ENCODE data around the gene SHQ1.
"Not testable (repeated sequence)": the region's sequence is repeated elsewhere in the genome, so short reads cannot be mapped to it uniquely, and the experiment has no call there.

The SHQ1 gene

DNA sequence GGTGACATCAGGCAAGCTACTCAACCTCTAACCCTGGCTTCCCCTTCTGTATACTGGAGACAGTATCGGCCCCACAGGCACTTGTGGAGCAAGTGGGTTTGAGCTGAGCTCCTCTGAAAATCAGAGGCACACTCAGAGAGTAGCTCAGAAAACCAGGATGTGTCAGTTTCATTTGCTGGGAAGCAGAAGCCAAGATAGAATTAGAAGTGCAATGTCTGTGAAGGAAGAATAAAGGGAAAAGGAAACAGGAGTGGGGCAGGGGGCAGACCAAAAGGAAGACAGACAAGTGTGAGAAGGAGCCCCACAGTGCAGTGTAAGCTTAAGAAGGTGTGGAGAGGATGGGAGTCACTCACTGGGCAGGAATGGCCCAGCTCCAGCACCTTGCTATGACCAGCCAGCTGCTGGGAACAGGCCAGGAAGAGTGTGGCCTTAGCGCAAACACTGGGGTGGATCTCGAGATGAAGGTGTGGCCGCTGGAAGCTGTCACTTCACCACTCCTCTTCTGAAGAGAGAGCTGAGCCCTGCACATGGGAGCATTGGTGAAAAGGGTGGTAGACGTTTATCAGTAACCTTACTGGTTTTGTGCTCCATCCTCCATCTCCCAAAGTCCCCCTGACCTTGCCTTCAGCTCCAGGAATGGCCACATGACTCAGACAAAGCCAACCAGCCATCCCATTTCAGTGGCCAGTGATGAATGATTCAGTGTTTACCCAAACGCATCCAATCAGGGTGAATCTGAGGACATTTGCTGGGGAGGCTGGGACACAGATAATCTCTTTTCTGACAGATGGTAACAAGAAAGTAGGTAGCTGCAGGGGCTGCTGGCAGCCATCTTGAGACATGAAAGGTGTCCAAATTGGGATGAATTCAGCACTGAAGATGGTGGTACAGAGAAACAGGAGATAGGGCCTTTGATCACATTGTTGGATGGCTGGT is 108.4 kb downstream of the SHQ1 start:
- peak overlapping the region; percentile 20 for H3K4me2 ChIP-seq
- peaks cover 43% of the 10 kb centered on the region for H3K4me1 ChIP-seq
- peaks cover 22% of the 10 kb centered on the region for H3K27me3 ChIP-seq
- H3K9me3 ChIP-seq = peaks cover 14% of the 10 kb centered on the region
- no peak overlapping the region for H3K9ac ChIP-seq
- no peaks in the 10 kb centered on the region for H3K36me3 ChIP-seq
- H3K27ac ChIP-seq = no peak overlapping the region
- no peak overlapping the region for H3K4me3 ChIP-seq
- TF ChIP-seq Cebpa-rat (IDR thresholded peaks at IDR 0.05) = no peak
- no peaks in the 10 kb centered on the region for H4K20me1 ChIP-seq

DNA sequence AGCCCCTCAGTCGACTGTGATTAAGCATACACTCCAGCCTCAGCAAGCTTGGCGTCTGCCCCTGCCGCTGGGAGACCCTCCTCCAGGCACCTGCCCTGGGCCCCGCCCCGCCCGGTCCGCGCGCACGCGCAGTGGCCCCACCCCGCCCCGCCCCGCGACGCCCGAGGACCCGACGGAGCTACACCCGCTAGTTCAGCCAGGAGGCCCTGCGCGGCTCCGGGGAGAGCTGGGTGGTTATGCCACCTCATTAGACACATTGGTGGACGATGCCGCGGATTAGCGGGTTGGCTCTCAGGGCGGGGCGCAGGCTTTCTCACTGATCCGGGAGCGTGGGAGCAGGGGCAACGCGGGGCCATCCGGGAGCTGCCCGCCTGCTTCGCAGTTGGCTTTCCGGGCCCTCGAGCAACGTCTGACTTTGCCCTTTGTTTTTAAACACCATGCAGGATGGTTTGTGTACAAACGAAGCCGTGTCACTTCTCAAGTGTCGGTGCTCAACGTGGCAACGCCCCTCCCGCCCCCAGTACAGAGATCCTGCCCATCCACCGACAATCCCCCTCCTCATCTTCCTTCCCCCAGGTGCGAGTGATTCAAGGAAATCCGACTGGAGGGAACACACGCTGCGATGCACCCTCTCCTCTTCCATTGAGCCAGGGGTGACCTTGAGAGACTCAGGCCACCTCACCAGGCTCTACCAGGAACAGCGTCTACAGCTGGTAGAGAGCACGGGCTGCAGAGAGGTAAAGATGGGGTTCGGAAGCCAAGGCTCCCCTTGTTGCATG is 109.3 kb downstream of the SHQ1 start:
- H3K9ac ChIP-seq = no peak overlapping the region

DNA sequence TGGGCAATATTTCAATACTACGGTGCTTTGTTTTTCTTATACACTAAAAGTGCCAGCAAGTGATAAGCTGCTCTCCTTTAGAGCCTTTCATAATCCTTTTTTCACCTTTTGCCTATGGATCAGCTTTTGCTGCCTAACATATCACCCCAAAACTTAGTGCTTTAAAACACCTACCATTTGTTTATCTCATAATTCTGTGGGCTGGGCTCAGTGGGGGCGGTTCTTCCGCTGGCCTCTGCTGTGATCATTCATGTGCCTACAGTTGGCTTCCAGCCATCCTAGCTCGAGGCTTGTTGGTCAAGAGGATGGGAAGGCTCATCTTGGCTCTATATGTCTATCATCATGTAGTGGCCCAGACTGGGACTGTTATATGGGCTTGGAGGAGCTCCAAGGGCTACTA is 113.2 kb downstream of the SHQ1 start:
- Histone ChIP-seq H3K27me3 (peaks cover 22% of the 10 kb centered on the region), H3K9me3 (peaks cover 44% of the 10 kb centered on the region)
- not testable (repeated sequence) for H3K27ac ChIP-seq, H3K9ac ChIP-seq, H3K4me1 ChIP-seq, H3K36me3 ChIP-seq, H4K20me1 ChIP-seq, H3K4me3 ChIP-seq, H3K4me2 ChIP-seq

More for the DNA sequence above, 109.3 kb downstream of the SHQ1 start:
- Histone ChIP-seq H4K20me1 (no peaks in the 10 kb centered on the region), H3K36me3 (no peaks in the 10 kb centered on the region), H3K4me1 (peaks cover 34% of the 10 kb centered on the region), H3K9me3 (peaks cover 23% of the 10 kb centered on the region), H3K27me3 (peaks cover 22% of the 10 kb centered on the region), H3K4me3 (no peak overlapping the region), H3K4me2 (no peak overlapping the region), H3K27ac (no peak overlapping the region)
- no peak for TF ChIP-seq Cebpa-rat (IDR thresholded peaks at IDR 0.05)

DNA sequence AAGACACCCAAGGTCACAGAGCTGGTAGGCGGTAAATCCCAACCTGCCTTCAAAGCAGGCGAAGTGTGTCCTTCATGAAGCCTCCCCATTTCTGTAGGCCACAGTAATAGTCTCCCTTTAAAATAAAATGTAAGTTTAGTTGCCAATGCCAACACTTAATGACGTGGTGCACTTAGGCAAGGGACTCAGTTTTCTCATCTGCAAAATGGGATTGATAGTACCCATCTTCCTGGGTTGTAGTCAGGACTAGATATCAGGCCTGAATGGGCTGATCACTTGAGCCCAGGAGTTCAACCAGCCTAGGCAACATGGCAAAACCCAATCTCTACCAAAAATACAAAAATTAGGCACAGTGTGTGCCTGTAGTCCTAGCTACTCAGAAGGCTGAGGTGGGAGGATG is 114.6 kb downstream of the SHQ1 start:
- Histone ChIP-seq H3K27me3 (peaks cover 11% of the 10 kb centered on the region), H3K27ac (no peak overlapping the region)
- TF ChIP-seq Cebpa-rat (IDR thresholded peaks at IDR 0.05) = no peak

DNA sequence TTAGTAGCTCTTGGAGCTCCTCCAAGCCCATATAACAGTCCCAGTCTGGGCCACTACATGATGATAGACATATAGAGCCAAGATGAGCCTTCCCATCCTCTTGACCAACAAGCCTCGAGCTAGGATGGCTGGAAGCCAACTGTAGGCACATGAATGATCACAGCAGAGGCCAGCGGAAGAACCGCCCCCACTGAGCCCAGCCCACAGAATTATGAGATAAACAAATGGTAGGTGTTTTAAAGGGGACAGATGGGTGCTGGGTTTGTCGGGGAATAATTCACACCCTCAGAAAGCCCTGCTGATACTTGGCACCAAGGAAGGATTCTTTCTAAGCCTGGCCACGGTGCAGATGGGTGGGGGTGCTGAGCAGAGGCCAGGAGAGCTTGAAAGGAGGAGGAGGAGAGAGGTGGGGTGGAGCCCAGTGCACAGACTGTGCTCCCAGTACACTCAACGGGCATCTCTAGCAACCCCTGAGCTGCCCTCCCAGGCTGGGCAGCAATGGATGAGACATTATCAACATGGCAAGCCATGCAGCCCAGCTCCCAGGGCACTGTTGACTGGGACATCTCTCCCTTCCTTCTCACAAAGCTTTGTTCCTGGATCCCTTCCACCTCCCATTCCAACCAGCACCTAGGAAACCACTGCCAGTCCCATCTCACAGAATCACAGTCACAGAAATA is 115.4 kb downstream of the SHQ1 start:
- H3K4me3 ChIP-seq, H3K9ac ChIP-seq, H3K4me2 ChIP-seq, H3K36me3 ChIP-seq, H4K20me1 ChIP-seq, H3K4me1 ChIP-seq, H3K27me3 ChIP-seq, H3K27ac ChIP-seq: not testable (repeated sequence)
- peaks cover 37% of the 10 kb centered on the region for H3K9me3 ChIP-seq

More for the DNA sequence above, 114.6 kb downstream of the SHQ1 start:
- Histone ChIP-seq H3K9ac (no peak overlapping the region), H3K9me3 (peaks cover 41% of the 10 kb centered on the region), H3K4me1 (no peaks in the 10 kb centered on the region), H4K20me1 (no peaks in the 10 kb centered on the region), H3K4me3 (no peak overlapping the region), H3K4me2 (no peak overlapping the region), H3K36me3 (no peaks in the 10 kb centered on the region)

DNA sequence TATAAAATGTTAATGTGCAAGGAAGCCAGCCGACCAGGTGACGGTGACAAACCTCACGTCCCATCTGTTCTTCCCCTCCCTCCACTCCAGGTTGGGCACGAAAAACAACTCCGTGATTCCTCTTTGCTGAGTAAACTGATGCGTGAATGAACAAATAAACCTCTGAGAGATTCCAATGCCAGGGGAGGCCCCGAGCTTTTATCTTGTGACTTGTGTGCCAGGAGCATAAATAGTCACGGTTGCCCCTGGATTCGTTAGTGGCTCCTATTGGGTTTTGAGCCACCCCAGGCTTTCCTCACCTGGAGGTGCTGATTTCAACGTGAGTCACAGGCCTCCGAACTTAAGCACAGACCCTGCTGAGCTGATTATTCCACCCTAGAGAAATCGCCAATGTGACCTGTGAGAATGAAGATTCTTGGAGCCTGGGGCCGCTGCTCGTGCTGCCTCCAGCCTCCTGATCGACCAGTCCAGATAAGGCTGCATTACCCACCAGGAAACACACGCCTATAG is 119.2 kb downstream of the SHQ1 start:
- Histone ChIP-seq H3K27me3 (no peaks in the 10 kb centered on the region), H3K4me3 (no peak overlapping the region), H3K4me1 (no peaks in the 10 kb centered on the region), H3K27ac (no peak overlapping the region), H3K4me2 (no peak overlapping the region), H3K9ac (no peak overlapping the region), H3K9me3 (peaks cover 22% of the 10 kb centered on the region), H4K20me1 (no peaks in the 10 kb centered on the region), H3K36me3 (no peaks in the 10 kb centered on the region)
- no peak for TF ChIP-seq Cebpa-rat (IDR thresholded peaks at IDR 0.05)

DNA sequence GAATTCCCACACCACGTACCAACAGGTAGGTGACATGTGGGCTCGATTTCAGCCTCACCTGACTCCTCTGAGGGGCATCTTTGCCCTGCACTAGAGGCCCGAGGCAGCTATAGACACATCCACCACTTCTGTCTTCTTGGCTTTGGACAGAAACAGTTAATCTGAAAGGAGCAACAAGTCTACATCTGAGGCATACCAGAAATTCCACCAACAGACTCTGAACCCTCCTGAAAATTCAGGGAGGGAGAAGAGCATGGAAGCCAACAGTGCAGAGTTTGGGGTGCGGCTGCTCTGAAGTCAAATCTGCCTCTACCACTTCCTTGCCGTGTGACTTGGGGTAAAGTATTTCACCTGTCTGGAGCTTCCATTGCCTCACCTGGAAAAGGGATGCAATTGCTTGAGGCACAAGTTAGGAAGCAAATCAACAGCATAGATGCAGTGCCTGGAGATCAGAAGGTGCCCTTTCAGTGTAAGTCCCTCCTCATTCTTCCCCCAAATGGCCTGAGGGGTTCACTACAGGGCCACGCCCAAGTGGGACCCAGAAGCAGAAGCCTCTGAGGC is 119.8 kb downstream of the SHQ1 start:
- Histone ChIP-seq H3K36me3 (no peaks in the 10 kb centered on the region), H3K4me3 (no peak overlapping the region), H3K27ac (no peak overlapping the region), H4K20me1 (no peaks in the 10 kb centered on the region), H3K4me1 (no peaks in the 10 kb centered on the region), H3K4me2 (no peak overlapping the region), H3K9me3 (peaks cover 16% of the 10 kb centered on the region), H3K9ac (no peak overlapping the region), H3K27me3 (no peaks in the 10 kb centered on the region)
- no peak for TF ChIP-seq Cebpa-rat (IDR thresholded peaks at IDR 0.05)

DNA sequence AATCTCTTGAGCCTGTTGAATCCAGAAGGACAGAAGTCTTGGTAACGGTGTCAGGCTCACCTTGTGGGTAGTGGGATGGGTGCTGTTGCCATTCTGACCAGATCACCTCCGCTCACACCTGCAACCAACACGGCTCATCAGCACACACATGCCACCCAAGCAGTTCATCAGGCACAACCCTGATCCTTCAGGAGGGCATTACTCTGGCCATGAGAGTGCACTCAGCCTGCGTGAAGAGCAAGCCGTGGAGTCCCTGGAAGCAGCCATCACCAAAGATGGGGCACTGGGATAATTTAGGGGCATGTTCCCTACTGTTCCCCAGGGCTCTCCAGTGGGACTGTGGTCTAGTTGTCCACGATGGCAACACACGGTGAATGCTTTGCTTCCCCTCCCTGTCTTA is 120.5 kb downstream of the SHQ1 start:
- no peak overlapping the region for H3K4me3 ChIP-seq
- H3K36me3 ChIP-seq = no peaks in the 10 kb centered on the region
- H4K20me1 ChIP-seq = no peaks in the 10 kb centered on the region
- H3K4me2 ChIP-seq = no peak overlapping the region
- no peak overlapping the region for H3K27ac ChIP-seq
- peaks cover 10% of the 10 kb centered on the region; the same call in 1 of the 2 replicates for H3K9me3 ChIP-seq
- H3K4me1 ChIP-seq = no peaks in the 10 kb centered on the region
- H3K27me3 ChIP-seq = no peaks in the 10 kb centered on the region
- no peak for TF ChIP-seq Cebpa-rat (IDR thresholded peaks at IDR 0.05)
- no peak overlapping the region for H3K9ac ChIP-seq

DNA sequence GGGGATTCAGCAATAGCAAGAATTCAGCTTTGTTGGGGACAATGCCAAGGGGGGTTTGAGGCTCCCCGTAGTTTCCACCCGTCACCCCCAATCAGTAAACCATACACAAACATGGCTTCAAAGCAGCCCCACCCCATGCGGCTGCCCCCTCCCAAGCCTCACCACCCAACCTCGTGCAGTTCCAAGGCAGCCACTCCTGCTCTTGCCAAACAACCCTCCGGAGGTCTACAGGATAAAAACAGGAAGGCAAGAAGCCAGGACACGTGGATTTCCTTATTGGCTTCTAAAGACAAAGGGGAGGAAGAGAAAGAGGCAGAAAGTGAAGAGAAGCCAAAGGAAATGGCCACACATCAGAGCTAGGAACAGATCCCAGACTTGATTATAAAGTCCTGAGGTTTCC is 121.1 kb downstream of the SHQ1 start:
- Histone ChIP-seq H4K20me1 (no peaks in the 10 kb centered on the region), H3K4me1 (no peaks in the 10 kb centered on the region), H3K27ac (no peak overlapping the region), H3K4me3 (no peak overlapping the region), H3K9me3 (peaks cover 5% of the 10 kb centered on the region; the same call in 1 of the 2 replicates), H3K4me2 (no peak overlapping the region), H3K27me3 (no peaks in the 10 kb centered on the region), H3K36me3 (no peaks in the 10 kb centered on the region), H3K9ac (no peak overlapping the region)
- no peak for TF ChIP-seq Cebpa-rat (IDR thresholded peaks at IDR 0.05)

All from BLaER1 (cell line).